GM12878 (cell line): ENCODE data around the gene FAM217B. TPM values are rescaled to one million over a fixed set of nuclear protein-coding genes. Genes with fewer than 3 reads are reported as not detected.

ENCODE experiments used
- ATAC-seq: fragments of 200-7000 bp; cut with Tn5 transposase; 3 replicates; pipeline ENCODE4 v1.9.1; 2020; ENCODE audit warnings: mild to moderate bottlenecking, moderate library complexity
- BruUV-seq: library from RNA; stranded (reverse); fragments of 400-500 nt; replicated peaks from 2 replicates; lab custom pipeline; 2021; lab: Mats Ljungman, UMichigan
- CTCF ChIA-PET: fragments of 300-600 bp; sonication (Branson Sonifier 250); formaldehyde crosslinking; extraction: SDS; loops from one replicate; lab custom pipeline; 2021; ENCODE audit warnings: inconsistent platforms; lab: Yijun Ruan, JAX
- POLR2A ChIA-PET: fragments of 350-600 bp; formaldehyde crosslinking; extraction: SDS; loops from one replicate; lab custom pipeline; 2021; ENCODE audit warnings: inconsistent platforms; lab: Charles Lee
- RAD21 ChIA-PET: fragments of 300-600 bp; sonication (Branson Sonifier 250); formaldehyde crosslinking; loops from one replicate; lab custom pipeline; 2023; ENCODE audit warnings: antibody characterized with exemption; ENCODE audit not compliant: unreplicated experiment; lab: Charles Lee
- SMC1A ChIA-PET: fragments of 300-600 bp; sonication (Branson Sonifier 250); formaldehyde crosslinking; loops from one replicate; lab custom pipeline; 2023; ENCODE audit not compliant: unreplicated experiment, uncharacterized antibody; lab: Charles Lee
- DNase-seq: peaks from one replicate; pipeline ENCODE4 v3.0.0-alpha.2; 2011; ENCODE audit warnings: low read depth, low spot score
- FAIRE-seq: peaks from 3 replicates; lab custom pipeline; 2011; peaks lifted over from hg19 to GRCh38; lab: Jason Lieb, UNC
- H2AFZ ChIP-seq: 2 replicates; pipeline ENCODE4 v1.6.0; 2011; ENCODE audit warnings: low read depth, low read length, control low read depth; ENCODE audit not compliant: control insufficient read depth
- H3K27ac ChIP-seq: 2 replicates; pipeline ENCODE4 v1.5.1; 2011; ENCODE audit warnings: control low read depth; ENCODE audit not compliant: control insufficient read depth, insufficient read depth
- H3K27me3 ChIP-seq, 2 experiments: replicated peaks in 1 of 2; 2 replicates each; pipeline versions ENCODE4 v1.6.0 to v1.6.1; 2011; ENCODE audit warnings: low read length in 1 of 2; ENCODE audit not compliant: control insufficient read depth in 2 of 2, insufficient read depth in 2 of 2
- H3K36me3 ChIP-seq, 2 experiments: 2 replicates each; pipeline ENCODE4 v1.5.1; 2011; ENCODE audit warnings: low read length in 1 of 2; ENCODE audit not compliant: control insufficient read depth in 2 of 2, insufficient read depth in 2 of 2
- H3K4me1 ChIP-seq: 2 replicates; pipeline ENCODE4 v1.6.1; 2011; ENCODE audit warnings: mild to moderate bottlenecking, low read length, moderate library complexity, mixed read lengths; ENCODE audit not compliant: control insufficient read depth, insufficient read depth
- H3K4me2 ChIP-seq: 2 replicates; pipeline ENCODE4 v1.6.0; 2011; ENCODE audit warnings: control low read depth; ENCODE audit not compliant: control insufficient read depth, insufficient read depth
- H3K4me3 ChIP-seq: fragments of 200-600 bp; sonication (generic); 2 replicates; pipeline ENCODE4 v1.5.1; 2016
- H3K79me2 ChIP-seq: 2 replicates; pipeline ENCODE4 v1.6.0; 2011; ENCODE audit warnings: low read length; ENCODE audit not compliant: control insufficient read depth, insufficient read depth
- H3K9ac ChIP-seq: 2 replicates; pipeline ENCODE4 v1.8.0; 2011; ENCODE audit warnings: low read length, control low read depth, mixed read lengths; ENCODE audit not compliant: control insufficient read depth, insufficient read depth
- H3K9me3 ChIP-seq: replicated peaks from 3 replicates; pipeline ENCODE4 v1.5.1; 2011; ENCODE audit warnings: mild to moderate bottlenecking, low read length; ENCODE audit not compliant: control insufficient read depth, insufficient read depth
- H4K20me1 ChIP-seq: 2 replicates; pipeline ENCODE4 v1.6.0; 2011; ENCODE audit not compliant: control insufficient read depth, insufficient read depth
- CBX5 ChIP-seq: sonication (generic); IDR thresholded peaks from 2 replicates; pipeline ENCODE4 v1.6.1; 2016; ENCODE audit warnings: low read depth, moderate library complexity, mild to moderate bottlenecking, inconsistent platforms
- ESRRA ChIP-seq: IDR thresholded peaks from 2 replicates; pipeline ENCODE4 v1.6.1; 2012; ENCODE audit warnings: mild to moderate bottlenecking, low read length, improper control_type of control experiment
- HCFC1 ChIP-seq: fragments of 150-350 bp; IDR thresholded peaks from 2 replicates; pipeline ENCODE4 v1.6.1; 2014; ENCODE audit warnings: low read length
- IRF5 ChIP-seq: fragments of 450-650 bp; IDR thresholded peaks from 2 replicates; pipeline ENCODE4 v1.6.1; 2017; ENCODE audit warnings: borderline replicate concordance
- KLF5 ChIP-seq: fragments of 450-650 bp; IDR thresholded peaks from 2 replicates; pipeline ENCODE4 v1.6.1; 2014; ENCODE audit warnings: mild to moderate bottlenecking; ENCODE audit not compliant: partially characterized antibody
- MLLT1 ChIP-seq: fragments of 450-650 bp; IDR thresholded peaks from 2 replicates; pipeline ENCODE4 v1.6.1; 2016; ENCODE audit warnings: mild to moderate bottlenecking
- RUNX3 ChIP-seq: IDR thresholded peaks from 2 replicates; pipeline ENCODE4 v1.6.1; 2012; ENCODE audit warnings: low read length, inconsistent platforms
- SREBF1 ChIP-seq: IDR thresholded peaks from 2 replicates; pipeline ENCODE4 v1.6.1; 2012; ENCODE audit warnings: mild to moderate bottlenecking, low read length
- STAT1 ChIP-seq: fragments of 450-650 bp; conservative IDR thresholded peaks from 2 replicates; pipeline ENCODE4 v1.6.1; 2014; ENCODE audit warnings: antibody characterized with exemption, mild to moderate bottlenecking
- WGBS: methylation state at CpG from one replicate; pipeline ENCODE4 v1.1.6; 2016; ENCODE audit warnings: low lambda C conversion rate; ENCODE audit not compliant: insufficient replicate concordance, insufficient coverage; ENCODE audit errors: missing lambda C conversion rate; 5-methylcytosine and 5-hydroxymethylcytosine counted together
- in situ Hi-C: fragments of 300-500 bp; cut with MboI; formaldehyde crosslinking; loops from 9 replicates; pipeline ENCODE4 v1.14.3; 2018; ENCODE audit warnings: mixed read lengths
- intact Hi-C: fragments of 100-400 bp; cut with micrococcal nuclease; formaldehyde crosslinking; loops from one replicate; pipeline ENCODE4 v1.14.2; 2022; ENCODE audit not compliant: unreplicated experiment
- polyA plus RNA-seq, 11 experiments: library from polyadenylated mRNA; depleted of rRNA in 4 of 11; unstranded in 6 of 11; stranded (reverse) in 5 of 11; fragments of >200 nt; fragmentation: Nextera tagmentation in 4 of 11; fragmentation: Illumina TruSeq in 1 of 11; extraction: Ambion mirVana in 4 of 11; extraction: Trizol in 1 of 11; gene quantifications; 1 replicate in 1 of 11; 2 replicates in 10 of 11; pipeline versions ENCODE4 v1.2.1 to v1.2.3, GENCODE V29; 2011 to 2016; ENCODE audit warnings: inconsistent platforms in 2 of 11, missing spikeins in 2 of 11, low read depth in 1 of 11
- total RNA-seq, 4 experiments: library from RNA; depleted of rRNA in 3 of 4; stranded (reverse); fragments of >200 nt in 3 of 4; fragmentation: Illumina TruSeq in 1 of 4; extraction: Trizol in 1 of 4; gene quantifications; 2 replicates each; pipeline versions ENCODE4 v1.2.1 to v1.2.3, GENCODE V29; 2013 to 2021

The FAM217B gene
- total and polyA plus RNA-seq, 10 of the 15 experiments (the other 5 are each of a cell fraction or from before 2014, with no cell fraction given) = 6.3 to 18.3 (median 10.6) TPM

DNA sequence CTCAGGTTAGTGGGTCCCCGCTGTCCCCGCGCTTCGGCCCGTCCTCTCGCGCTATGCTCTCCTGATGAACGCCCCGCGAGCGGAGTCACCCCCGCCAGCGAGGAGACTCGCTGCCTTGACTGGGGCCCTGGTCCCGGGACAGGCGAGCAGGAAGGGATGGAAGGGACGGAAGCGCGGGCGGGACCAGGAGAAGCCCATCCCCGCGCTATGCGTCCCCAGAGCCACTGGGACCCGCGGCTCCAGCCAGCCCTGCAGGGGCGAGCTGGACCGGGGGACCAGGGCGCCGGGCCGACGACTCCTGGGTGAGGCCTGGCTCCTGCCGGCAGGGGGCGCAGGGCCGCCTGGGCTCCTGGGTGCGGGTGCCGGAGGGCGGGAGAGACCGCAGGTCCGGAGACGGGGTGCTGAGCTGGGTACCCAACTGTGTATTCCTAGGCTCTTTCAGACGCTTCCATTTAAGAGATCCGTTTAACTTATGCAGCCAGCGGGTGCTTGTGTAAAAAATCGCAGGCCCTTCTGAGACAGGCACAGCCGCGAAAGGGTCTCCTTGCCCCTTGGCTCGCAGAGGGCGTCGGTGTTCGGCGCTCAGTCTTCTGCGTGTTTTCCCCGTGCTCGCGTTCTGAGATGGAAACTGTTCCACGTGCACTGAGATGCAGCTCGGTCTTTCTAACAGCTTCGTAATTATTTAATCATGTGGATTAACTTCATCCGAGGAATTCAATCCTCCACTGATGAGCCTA lies 6.2 kb upstream of the FAM217B start (continued):
- no peak for TF ChIP-seq MLLT1
- TF ChIP-seq, all 136 proteins: peak for 17

DNA sequence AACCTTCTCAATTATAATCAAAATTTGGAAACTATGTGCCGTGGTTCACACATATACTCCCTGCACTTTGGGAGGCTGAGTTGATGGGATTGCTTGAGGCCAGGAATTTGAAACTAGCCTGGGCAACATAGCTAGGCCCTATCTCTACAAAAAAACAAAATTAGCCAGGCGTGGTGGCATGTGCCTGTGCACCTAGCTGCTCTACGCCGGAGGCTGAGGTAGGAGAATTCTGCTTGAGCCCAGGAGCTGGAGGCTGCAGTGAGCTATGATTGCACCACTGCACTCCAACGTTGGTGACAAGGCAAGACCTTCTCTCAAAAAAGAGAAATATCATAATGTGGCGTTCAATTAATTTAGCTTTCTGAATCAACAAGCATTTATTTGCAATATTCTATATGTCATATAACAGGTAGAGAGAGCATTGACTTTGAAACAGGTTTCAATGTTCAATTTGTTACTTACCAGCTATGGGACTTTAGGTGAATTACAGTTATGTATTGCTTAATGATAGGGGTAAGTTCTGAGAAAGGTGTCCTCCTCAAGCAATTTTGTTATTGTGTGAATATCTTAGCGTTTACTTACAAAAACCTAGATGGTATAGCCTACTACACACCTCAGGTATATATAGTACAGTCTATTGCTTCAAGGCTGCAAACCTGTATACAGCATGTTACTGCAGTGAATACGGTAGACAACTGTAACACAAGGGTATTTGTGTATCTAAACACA lies 4.6 kb upstream of the FAM217B start:
- no peak overlapping the region for H3K27ac ChIP-seq
- no peaks in the 10 kb centered on the region for H4K20me1 ChIP-seq
- FAIRE-seq = no peak
- H3K36me3 ChIP-seq = no peaks in the 10 kb centered on the region
- SMC1A ChIA-PET = interaction anchor here (1.2 to 1.4 kb wide), 6 partner anchors 11 to 215 kb away, joined by 3 to 6 read pairs (median 4); no protein-coding TSS in a partner anchor
- H3K79me2 ChIP-seq = peaks cover 7% of the 10 kb centered on the region
- intact Hi-C loops (no loop called here), in situ Hi-C loops (no loop called here)
- no peaks in the 10 kb centered on the region for H3K9me3 ChIP-seq
- no peak for TF ChIP-seq KLF5
- TF ChIP-seq STAT1 = no peak
- TF ChIP-seq ESRRA = no peak
- TF ChIP-seq CBX5 = no peak
- no peak for TF ChIP-seq RUNX3
- TF ChIP-seq SREBF1 = no peak
- no peak for TF ChIP-seq HCFC1
- TF ChIP-seq IRF5 = no peak
- no peak for ATAC-seq
- H3K4me1 ChIP-seq = peaks cover 10% of the 10 kb centered on the region
- no peak overlapping the region for H3K4me2 ChIP-seq
- H3K9ac ChIP-seq = no peak overlapping the region
- H3K4me3 ChIP-seq = no peak overlapping the region
- H2AFZ ChIP-seq = no peak overlapping the region
- RAD21 ChIA-PET = interaction anchor here (1.6 kb wide), 1 partner anchor 20 kb away, joined by 5 read pairs; no protein-coding TSS in a partner anchor
- no peaks in the 10 kb centered on the region for H3K27me3 ChIP-seq
- POLR2A ChIA-PET = interaction anchor here (1.2 kb wide), 1 partner anchor 9 kb away, joined by 3 read pairs; no protein-coding TSS in a partner anchor
- BruUV-seq = no TSS peak
- CTCF ChIA-PET = interaction anchor here (0.6 to 9.5 kb wide), 7 partner anchors 8 to 955 kb away, joined by 3 to 173 read pairs (median 5); no protein-coding TSS in a partner anchor
- WGBS = 91% methylated on average over 8 of the region's 8 CpGs
- DNase-seq = no peak
